Measurements from ENCODE around the gene ANO3.
"Not testable (repeated sequence)": the region's sequence is repeated elsewhere in the genome, so short reads cannot be mapped to it uniquely, and the experiment has no call there.

The ANO3 gene

DNA sequence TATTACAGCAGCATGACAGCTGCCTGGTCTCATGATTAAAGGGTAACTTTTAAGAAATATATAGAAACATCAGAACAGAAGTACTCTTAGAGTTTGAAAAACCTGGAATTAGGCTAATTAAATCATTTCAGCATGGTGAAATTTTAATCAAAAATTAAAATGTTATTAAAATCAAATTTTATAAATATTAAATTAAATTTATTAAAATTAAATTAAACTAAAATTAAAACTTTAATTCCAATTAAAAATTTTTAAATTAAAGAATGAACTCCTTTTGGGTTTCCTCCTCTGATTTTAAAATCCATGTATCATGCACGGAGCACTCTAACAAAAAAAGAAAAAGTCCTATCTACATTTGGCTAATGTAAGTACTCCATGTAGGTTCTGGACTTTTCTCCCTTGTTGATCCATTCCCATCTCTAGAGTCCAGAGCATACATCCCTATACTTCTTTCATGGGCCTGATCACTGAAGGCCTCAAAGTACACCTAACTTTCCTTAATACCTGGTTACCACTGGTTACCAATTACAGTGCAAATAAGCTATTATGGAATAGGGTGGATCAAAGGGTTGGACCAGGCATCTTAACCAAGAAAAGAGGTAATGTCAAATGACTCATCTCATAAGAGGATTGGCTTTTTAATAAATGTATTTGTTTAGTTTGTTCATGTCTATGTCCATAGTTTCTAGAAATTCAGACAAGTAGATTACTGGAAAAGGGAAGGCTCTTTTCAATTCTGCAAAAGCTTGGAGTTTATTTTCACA lies 288.5 kb downstream of the ANO3 start:
- Mint-ChIP-seq H3K36me3 (ENCODE audit: low read depth) (no peaks in the 10 kb centered on the region), H3K27ac (no peak overlapping the region), H3K4me1 (ENCODE audit: low read depth) (no peaks in the 10 kb centered on the region), H3K4me3 (no peak overlapping the region), H3K9me3 (no peaks in the 10 kb centered on the region), H3K27me3 (no peaks in the 10 kb centered on the region)
- intact Hi-C loops (cut with micrococcal nuclease): no loop called here

DNA sequence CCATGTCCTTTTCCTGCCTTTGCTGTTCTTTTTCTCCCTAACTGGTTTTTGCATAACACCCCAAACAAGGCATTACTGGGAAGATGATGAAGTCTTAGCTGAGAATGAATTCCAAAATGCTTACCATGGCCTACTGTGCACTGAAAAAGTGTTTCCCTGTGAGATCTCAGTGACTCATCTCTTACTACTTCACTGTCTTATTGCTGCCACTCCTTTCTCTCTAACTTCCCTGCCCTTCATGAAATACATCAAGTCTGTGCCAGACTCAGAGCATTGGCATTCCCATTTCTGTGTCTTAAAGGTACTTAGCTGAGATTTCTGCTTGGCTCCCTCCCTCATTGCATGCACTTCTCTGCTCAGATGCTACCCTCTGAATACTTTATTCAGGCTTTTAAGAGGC lies 289.2 kb downstream of the ANO3 start:
- Mint-ChIP-seq H3K9me3 (no peaks in the 10 kb centered on the region), H3K4me3 (no peak overlapping the region), H3K27ac (no peak overlapping the region), H3K36me3 (ENCODE audit: low read depth) (no peaks in the 10 kb centered on the region), H3K4me1 (ENCODE audit: low read depth) (no peaks in the 10 kb centered on the region), H3K27me3 (no peaks in the 10 kb centered on the region)
- intact Hi-C loops (cut with micrococcal nuclease): no loop called here

DNA sequence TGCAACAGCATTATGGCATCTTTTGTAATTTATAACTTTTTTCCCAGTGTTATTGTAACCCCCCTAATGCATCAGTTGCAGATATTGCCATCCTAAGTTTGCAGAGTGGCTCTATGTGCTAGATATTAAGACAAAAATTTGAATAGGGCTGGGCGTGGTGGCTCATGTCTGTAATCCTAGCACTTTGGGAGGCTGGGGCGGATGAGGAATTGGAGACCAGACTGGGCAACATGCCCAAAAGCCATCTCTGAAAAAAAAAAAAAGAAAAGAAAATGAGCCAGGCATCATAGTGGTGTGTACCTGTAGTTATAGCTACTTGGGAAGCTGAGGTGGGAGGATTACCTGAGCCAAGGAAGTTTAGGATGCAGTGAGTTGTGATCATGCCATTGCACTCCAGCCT lies 290.3 kb downstream of the ANO3 start:
- intact Hi-C loops (cut with micrococcal nuclease): no loop called here
- H3K4me3 Mint-ChIP-seq: no peak overlapping the region
- no peaks in the 10 kb centered on the region for H3K4me1 Mint-ChIP-seq (ENCODE audit: low read depth)
- no peak overlapping the region for H3K27ac Mint-ChIP-seq
- H3K27me3 Mint-ChIP-seq: no peaks in the 10 kb centered on the region
- no peaks in the 10 kb centered on the region for H3K9me3 Mint-ChIP-seq
- no peaks in the 10 kb centered on the region for H3K36me3 Mint-ChIP-seq (ENCODE audit: low read depth)

DNA sequence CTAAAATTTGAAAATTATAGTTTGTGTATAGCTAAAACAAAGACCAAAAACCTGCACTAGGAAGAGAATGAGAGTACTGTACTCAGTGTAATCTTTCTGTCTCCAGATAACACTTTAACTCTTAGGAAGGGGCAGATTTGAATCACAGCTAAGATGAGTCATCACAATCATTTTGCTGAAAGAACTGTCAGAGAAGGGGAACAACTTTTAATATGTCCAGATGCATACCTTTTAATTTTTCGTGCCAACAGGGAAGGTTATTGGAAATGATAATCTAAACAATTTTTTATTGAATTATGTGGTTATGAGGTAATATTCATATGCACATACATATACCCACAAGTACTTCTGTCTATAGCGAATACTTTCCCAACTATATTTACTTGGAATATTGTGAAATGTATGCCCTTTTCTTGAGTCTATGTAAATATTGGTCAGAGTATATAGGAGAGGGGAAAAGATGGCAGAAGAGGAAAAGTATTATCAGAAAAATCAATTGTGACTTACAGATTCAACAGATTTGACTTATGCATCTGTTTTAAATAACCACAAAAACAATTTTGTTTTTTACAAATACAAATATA lies 291.2 kb downstream of the ANO3 start:
- intact Hi-C loops (cut with micrococcal nuclease): no loop called here

DNA sequence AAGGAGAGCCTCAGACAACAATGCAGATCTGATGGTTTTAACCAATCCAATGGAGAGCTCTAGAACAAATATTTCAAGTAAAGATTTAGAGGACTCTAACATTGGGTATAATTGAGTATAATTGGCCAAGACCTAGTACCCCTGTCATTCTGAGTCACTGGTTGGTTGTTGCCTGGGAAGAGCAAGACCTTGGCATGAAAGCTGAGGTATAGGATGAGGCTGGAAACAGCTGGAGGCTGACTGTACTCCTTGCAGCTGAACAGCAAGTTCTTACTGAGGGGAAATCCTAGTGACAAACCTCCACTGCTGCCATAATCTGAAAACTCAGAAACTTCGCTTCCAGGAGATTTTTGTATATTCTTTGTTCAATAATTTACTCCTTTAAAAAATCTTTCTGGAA lies 294.4 kb downstream of the ANO3 start:
- no peaks in the 10 kb centered on the region for H3K27me3 Mint-ChIP-seq
- intact Hi-C loops (cut with micrococcal nuclease): no loop called here
- no peaks in the 10 kb centered on the region for H3K9me3 Mint-ChIP-seq
- H3K4me3 Mint-ChIP-seq: no peak overlapping the region
- no peak overlapping the region for H3K27ac Mint-ChIP-seq
- no peaks in the 10 kb centered on the region for H3K36me3 Mint-ChIP-seq (ENCODE audit: low read depth)
- H3K4me1 Mint-ChIP-seq (ENCODE audit: low read depth): no peaks in the 10 kb centered on the region

More for the DNA sequence above, 291.2 kb downstream of the ANO3 start:
- Mint-ChIP-seq H3K4me3 (no peak overlapping the region), H3K27ac (no peak overlapping the region), H3K4me1 (ENCODE audit: low read depth) (no peaks in the 10 kb centered on the region), H3K9me3 (no peaks in the 10 kb centered on the region), H3K36me3 (ENCODE audit: low read depth) (no peaks in the 10 kb centered on the region), H3K27me3 (no peaks in the 10 kb centered on the region)

DNA sequence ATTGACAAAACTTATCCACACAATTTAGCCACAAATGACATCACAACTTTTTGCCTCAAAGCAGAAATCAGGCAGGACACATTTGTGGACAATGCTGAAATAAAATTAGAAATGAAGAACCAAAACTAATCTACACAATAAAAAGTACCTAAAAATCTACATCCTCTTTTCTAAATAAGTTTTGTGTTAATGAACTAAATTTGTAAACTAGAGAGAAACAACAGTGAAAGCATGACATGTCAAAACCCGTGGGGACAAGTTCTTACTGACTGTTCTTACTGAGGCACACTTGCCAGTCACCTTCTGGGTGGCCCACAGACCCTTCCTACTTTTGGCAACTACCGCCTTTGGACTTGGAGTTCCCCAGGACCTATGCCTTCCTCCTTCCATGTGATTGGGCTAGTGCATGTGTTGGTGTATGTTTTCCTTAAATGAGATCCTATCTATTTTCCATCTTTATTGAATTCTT lies 300.8 kb downstream of the ANO3 start:
- no peak overlapping the region for H3K4me3 Mint-ChIP-seq
- intact Hi-C loops (cut with micrococcal nuclease): no loop called here
- H3K36me3 Mint-ChIP-seq (ENCODE audit: low read depth): no peaks in the 10 kb centered on the region
- H3K27ac Mint-ChIP-seq: no peak overlapping the region
- no peaks in the 10 kb centered on the region for H3K9me3 Mint-ChIP-seq
- H3K27me3 Mint-ChIP-seq: no peaks in the 10 kb centered on the region
- no peaks in the 10 kb centered on the region for H3K4me1 Mint-ChIP-seq (ENCODE audit: low read depth)

DNA sequence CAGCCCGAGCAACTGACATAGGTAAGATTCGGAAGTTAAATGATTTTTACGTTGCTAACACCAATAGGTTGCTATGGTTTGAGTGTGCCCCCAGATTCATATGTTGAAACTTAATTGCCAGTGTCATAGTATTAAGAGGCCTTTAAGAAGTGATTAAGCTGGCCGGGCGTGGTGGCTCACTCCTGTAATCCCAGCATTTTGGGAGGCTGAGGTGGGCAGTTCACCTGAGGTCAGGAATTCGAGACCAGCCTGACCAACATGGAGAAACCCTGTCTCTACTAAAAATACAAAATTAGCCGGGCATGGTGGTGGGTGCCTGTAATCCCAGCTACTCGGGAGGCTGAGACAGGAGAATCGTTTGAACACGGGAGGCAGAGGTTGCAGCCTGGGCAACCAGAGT lies 311.4 kb downstream of the ANO3 start:
- H3K27ac Mint-ChIP-seq; H3K4me1 Mint-ChIP-seq (ENCODE audit: low read depth); H3K36me3 Mint-ChIP-seq (ENCODE audit: low read depth); H3K4me3 Mint-ChIP-seq; H3K9me3 Mint-ChIP-seq; H3K27me3 Mint-ChIP-seq; intact Hi-C loops (cut with micrococcal nuclease): not testable (repeated sequence)

DNA sequence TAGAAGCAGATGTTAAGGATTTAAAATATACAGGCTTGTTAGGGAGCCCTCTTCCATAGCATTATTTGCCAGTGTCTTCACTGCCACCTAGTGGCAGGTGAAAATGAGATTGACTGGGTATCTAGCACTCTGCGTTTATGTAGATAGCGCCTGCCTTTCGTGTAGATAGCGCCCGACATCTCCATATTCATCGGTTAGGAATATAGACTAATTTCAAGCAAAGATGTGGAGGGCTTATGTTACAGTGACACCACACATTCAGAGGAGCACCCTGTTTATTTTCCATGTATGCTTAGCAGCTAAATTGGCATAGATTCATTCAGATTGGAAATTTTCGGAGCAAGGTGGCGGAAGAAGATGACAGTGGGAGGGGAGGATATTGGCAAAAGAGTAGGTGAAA lies 318.0 kb downstream of the ANO3 start:
- H3K9me3 Mint-ChIP-seq: no peaks in the 10 kb centered on the region
- H3K4me3 Mint-ChIP-seq: no peak overlapping the region
- H3K36me3 Mint-ChIP-seq (ENCODE audit: low read depth): no peaks in the 10 kb centered on the region
- H3K4me1 Mint-ChIP-seq (ENCODE audit: low read depth): no peaks in the 10 kb centered on the region
- H3K27ac Mint-ChIP-seq: no peak overlapping the region
- intact Hi-C loops (cut with micrococcal nuclease): loop anchor here (2.0 kb wide), 1 partner anchor 353 kb away; no protein-coding TSS in a partner anchor
- no peaks in the 10 kb centered on the region for H3K27me3 Mint-ChIP-seq

DNA sequence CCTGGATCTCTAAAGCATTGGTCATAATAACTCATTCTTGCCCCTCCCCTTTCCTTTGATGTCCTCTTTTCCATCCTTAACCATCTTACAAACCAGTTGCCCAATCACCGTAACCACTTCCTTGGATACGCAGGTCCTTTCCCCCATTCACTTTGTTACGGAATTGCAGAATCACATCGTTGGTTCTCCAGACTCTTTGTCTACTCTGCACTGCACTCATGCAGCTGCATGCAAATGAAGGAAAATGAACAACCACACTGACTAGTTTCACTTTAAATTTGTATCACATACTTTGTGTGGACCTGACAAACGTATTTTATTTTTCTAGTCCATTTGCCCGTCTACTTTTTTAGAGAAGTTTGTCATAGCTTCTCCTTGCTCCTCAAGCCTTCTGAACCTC lies 320.0 kb downstream of the ANO3 start:
- H3K4me1 Mint-ChIP-seq (ENCODE audit: low read depth): no peaks in the 10 kb centered on the region
- H3K4me3 Mint-ChIP-seq: no peak overlapping the region
- no peaks in the 10 kb centered on the region for H3K27me3 Mint-ChIP-seq
- no peaks in the 10 kb centered on the region for H3K9me3 Mint-ChIP-seq
- H3K36me3 Mint-ChIP-seq (ENCODE audit: low read depth): no peaks in the 10 kb centered on the region
- H3K27ac Mint-ChIP-seq: no peak overlapping the region
- intact Hi-C loops (cut with micrococcal nuclease): loop anchor here (2.0 kb wide), 1 partner anchor 355 kb away; no protein-coding TSS in a partner anchor

DNA sequence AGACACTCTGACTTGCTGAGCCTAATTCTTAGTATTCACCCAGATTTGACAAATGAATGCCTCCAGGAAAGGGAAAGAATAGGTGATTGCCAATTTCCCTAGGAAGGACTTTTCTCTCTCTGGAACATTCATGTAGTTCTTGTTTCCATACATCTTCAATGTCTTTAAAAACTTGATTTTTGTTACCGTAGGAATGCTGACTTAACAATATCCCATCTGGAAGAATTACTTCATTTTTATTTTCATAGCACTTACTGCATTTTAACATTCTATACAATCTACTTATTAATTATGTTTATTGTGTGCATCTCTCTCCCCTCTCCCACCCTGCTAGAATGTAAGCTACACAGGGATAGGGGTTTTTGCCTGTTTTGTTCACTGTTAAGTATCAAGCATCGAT lies 323.4 kb downstream of the ANO3 start:
- intact Hi-C loops (cut with micrococcal nuclease): no loop called here
- H3K27me3 Mint-ChIP-seq: no peaks in the 10 kb centered on the region
- no peaks in the 10 kb centered on the region for H3K36me3 Mint-ChIP-seq (ENCODE audit: low read depth)
- H3K4me3 Mint-ChIP-seq: no peak overlapping the region
- no peak overlapping the region for H3K27ac Mint-ChIP-seq
- H3K9me3 Mint-ChIP-seq: no peaks in the 10 kb centered on the region
- no peaks in the 10 kb centered on the region for H3K4me1 Mint-ChIP-seq (ENCODE audit: low read depth)

DNA sequence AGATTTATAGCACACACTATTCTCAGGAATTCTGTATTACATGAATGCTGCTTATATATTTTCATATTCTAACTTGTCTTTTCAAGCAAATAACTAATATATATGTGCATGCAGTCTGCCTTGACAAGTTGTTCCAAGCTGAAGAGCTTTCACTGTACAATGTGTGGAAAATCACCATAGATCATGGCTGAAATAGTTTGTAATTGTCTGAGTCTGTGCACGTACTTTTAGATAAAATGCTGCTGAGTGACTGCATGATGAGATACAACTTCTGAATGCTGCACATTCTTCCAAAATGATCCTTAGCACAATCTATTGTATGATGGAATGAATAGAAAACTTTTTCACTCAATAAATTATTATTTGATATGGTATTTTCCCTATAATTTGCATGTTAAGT lies 331.0 kb downstream of the ANO3 start:
- H3K4me3 Mint-ChIP-seq: no peak overlapping the region
- H3K4me1 Mint-ChIP-seq (ENCODE audit: low read depth): no peaks in the 10 kb centered on the region
- H3K36me3 Mint-ChIP-seq (ENCODE audit: low read depth): no peaks in the 10 kb centered on the region
- H3K9me3 Mint-ChIP-seq: no peaks in the 10 kb centered on the region
- intact Hi-C loops (cut with micrococcal nuclease): no loop called here
- no peaks in the 10 kb centered on the region for H3K27me3 Mint-ChIP-seq
- no peak overlapping the region for H3K27ac Mint-ChIP-seq

DNA sequence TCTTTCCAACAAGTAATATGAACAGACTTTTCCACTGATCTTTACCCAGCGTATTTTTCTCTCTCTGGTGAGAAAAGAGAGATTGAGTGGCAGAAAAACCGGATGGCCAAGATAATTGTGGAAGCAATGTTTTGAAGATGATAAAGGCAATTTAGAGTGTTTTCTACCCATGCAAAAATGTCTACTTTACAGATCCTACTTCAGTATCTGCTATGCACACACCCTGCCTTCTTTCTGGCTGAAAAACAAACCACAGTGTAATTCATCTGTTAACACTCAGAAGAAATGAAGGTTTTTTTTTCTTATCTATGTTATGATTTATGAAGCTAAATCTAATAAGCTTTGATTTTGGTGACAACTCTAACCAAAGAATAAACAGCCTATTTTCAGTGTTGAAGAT lies 333.1 kb downstream of the ANO3 start:
- H3K36me3 Mint-ChIP-seq (ENCODE audit: low read depth): no peaks in the 10 kb centered on the region
- intact Hi-C loops (cut with micrococcal nuclease): no loop called here
- H3K9me3 Mint-ChIP-seq: no peaks in the 10 kb centered on the region
- H3K4me3 Mint-ChIP-seq: no peak overlapping the region
- no peak overlapping the region for H3K27ac Mint-ChIP-seq
- H3K4me1 Mint-ChIP-seq (ENCODE audit: low read depth): no peaks in the 10 kb centered on the region
- H3K27me3 Mint-ChIP-seq: no peaks in the 10 kb centered on the region

DNA sequence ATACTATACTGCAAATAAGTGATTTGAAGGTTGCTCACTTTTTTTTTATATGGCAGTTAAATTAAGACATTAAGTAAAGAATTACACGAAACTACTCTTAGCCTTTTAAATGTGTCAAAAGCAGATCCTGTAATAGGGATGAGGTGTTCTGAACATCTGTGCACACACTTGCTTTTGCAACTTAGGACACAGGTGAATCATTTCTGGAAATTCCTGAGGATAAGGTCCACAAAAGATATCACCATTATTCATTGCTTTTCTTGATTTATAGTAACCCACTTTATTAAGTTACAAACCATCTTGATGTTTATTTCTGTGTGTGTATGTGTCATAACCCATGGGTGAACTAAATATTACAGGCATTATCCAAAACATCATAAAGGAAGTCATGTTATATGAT lies 334.0 kb downstream of the ANO3 start:
- intact Hi-C loops (cut with micrococcal nuclease): no loop called here

DNA sequence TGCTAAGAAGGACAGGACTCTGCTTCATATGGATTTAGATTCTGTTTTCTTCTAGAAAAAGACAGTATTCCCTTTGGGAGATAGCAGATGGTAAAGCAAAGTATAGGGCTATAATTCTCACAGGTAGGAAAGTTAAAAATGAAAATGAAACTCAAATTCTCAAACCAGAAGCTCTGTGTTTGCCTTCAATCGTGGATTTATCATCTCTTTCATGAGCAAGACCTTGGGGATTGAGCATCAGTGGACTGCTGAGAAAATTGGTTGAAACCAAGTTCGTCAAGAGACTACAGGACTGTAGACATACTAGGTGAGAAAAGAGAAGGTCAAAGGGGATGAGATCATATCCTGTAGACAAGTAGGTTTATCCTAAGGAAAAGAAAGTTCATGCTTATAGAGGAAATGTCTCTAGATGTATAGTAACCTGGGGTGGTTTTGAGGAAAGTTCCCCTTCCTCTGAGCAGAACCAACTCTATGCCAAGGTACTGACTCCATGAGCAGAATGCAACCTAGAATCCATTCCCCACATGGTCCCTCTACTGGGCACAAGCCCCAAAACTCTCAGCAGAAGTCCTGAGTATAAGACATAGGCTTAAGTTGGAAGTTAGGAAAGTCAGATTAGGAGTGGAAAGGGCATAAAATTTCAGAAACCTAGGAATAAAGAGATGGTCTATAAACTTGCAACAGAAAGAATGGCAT lies 343.5 kb downstream of the ANO3 start:
- no peaks in the 10 kb centered on the region for H3K36me3 Mint-ChIP-seq (ENCODE audit: low read depth)
- H3K27me3 Mint-ChIP-seq: no peaks in the 10 kb centered on the region
- H3K27ac Mint-ChIP-seq: no peak overlapping the region
- no peaks in the 10 kb centered on the region for H3K9me3 Mint-ChIP-seq
- no peaks in the 10 kb centered on the region for H3K4me1 Mint-ChIP-seq (ENCODE audit: low read depth)
- H3K4me3 Mint-ChIP-seq: no peak overlapping the region
- intact Hi-C loops (cut with micrococcal nuclease): no loop called here

More for the DNA sequence above, 334.0 kb downstream of the ANO3 start:
- no peaks in the 10 kb centered on the region for H3K27me3 Mint-ChIP-seq
- no peak overlapping the region for H3K27ac Mint-ChIP-seq
- H3K9me3 Mint-ChIP-seq: no peaks in the 10 kb centered on the region
- H3K36me3 Mint-ChIP-seq (ENCODE audit: low read depth): no peaks in the 10 kb centered on the region
- no peaks in the 10 kb centered on the region for H3K4me1 Mint-ChIP-seq (ENCODE audit: low read depth)
- no peak overlapping the region for H3K4me3 Mint-ChIP-seq
